ENCODE results near the gene CD248. TPM values are rescaled to one million over a fixed set of nuclear protein-coding genes. Genes with fewer than 3 reads are reported as not detected.
A peak's percentile ranks its signal among the peaks of the same experiment; 100 is the strongest.
"Not testable (repeated sequence)": the region's sequence is repeated elsewhere in the genome, so short reads cannot be mapped to it uniquely, and the experiment has no call there.

The CD248 gene
- total RNA-seq, 1 donor from 2014 or later: 31.2 TPM

DNA sequence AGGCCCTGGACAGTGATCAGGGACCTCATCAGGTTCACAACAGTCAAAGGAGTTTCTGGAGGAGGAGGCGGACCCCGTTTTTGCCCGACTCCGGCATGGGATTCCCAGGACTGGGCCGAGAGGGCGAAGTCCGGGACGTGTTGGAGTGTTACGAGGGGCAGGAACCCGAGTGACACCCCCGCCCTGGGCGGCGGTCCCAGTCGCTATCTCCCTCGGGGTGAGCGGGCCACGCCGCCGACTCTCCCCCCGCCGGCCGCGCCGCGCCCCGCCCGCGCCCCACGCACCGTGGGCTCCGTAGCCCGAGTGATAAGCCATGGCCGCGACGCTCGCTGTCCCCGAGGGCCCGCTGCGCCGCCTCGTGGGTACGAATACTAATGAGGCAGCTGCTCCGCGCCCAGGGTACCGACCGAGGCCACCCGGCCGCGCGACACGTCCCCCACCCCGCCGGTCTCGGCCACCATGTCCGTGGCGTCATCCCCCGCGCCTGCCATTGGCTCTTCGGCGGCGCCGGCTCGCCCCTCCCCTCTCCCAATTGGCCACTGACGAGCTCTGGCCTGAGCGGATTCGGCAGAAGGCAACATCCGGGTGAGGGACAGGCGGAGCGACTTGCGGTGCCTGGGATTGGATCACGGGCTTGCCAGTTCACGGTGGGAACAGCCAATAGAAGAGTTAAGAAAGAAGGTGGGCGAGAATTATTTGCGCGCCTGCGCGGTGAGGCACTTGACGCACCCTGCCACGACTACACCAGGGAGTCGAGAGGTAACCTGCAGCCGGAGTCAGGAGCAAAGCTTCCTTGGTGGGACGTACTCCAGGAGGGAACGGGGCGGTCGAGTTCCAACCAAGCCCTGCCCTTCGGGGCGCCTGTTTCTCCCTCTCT is 27.9 kb downstream of the CD248 start, which contains the start of gene YIF1A:
YIF1A (minus strand) TSS at position 473 of the 877 bp plus-strand sequence; CDS start at position 315, 158 bp downstream.
- DNase-seq: peak; percentile 99

DNA sequence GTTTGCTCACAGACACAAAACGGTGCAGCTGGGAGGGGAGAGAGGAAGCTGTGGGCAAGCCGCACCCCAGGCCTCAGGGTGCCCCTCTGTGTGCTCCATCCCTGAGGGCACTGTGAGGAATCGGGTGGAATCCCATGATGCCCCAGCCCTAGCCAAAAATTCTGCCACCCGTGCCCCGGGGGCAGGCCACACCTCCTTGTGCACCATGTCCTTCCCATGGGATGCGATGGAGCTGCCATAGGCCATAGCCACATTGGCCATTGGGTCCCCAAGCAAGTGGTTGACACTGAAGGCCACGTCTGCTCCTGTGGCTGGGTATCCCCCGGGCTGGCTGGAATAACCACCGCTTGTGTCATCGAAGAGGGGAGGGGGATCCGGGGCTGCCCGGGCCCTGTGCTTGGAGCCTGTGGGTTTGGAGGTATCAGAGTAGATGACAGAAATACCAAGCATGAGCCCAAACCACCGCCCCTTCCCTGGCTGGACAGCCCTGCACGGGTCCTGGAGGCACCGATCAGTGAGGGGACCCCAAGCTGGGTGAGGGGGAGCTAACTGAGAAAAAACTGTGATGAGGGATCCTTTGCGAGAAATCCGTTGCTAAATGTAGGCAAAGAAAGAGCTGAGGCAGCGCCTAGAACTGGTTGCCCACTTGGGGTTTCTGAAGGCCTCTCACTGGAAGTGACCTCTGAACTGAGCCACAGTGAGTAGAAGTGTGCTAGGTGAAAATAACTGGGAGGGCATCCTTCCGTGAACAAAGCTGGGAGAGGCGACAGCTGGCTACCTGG is 28.8 kb downstream of the CD248 start:
- DNase-seq: no peak

DNA sequence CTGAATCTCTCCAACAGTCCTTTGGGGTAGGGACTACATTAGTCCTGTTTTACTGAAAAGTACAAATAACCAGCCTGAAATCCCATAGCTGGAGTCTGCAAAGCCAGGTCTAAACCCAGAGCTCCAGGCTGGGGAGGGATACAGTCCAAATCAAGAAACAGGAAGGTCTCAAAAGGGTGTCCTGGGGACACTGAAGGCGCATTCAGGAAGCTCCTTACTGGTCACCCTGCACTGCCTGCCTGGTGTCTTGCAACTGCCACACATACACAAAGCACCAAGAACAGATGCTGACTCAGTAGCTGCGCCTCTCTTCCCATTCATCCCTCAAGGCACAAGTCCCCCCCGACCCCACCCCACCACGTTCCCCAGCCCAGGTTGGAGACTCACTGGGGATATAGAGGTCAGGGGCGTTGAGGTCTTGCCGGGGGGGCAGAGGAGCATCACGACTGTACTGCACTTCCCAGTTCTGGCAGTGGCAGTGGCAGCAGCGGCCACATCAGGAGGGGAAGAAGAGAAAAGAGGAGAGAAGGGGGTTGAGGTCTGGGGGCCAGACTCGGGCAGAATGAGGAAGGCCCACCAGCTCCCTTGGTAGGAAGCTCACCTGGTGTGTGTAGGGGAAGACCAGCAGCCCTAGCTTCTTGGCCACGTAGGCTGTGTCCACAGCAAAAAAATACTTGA is 29.5 kb downstream of the CD248 start:
- DNase-seq: no peak

DNA sequence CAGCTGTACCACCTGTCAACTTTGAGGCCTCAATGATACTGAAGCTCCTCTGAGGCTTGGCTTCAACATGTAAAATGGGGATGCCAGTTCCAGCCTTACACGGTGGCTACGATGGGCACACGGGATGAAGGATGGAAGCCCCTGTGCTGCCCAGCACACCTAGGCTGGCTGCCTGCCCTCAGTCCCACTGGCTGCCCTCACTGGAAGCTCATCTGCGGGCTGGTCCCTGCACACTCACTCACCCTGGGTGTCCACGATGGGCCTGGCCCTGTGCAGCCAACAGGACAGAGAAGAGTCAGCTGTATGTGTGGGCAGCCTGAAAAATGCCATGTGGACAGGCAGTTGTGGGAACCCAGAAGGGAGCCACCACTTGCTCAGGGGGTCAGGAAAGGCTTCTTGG is 30.1 kb downstream of the CD248 start:
- DNase-seq: no peak

DNA sequence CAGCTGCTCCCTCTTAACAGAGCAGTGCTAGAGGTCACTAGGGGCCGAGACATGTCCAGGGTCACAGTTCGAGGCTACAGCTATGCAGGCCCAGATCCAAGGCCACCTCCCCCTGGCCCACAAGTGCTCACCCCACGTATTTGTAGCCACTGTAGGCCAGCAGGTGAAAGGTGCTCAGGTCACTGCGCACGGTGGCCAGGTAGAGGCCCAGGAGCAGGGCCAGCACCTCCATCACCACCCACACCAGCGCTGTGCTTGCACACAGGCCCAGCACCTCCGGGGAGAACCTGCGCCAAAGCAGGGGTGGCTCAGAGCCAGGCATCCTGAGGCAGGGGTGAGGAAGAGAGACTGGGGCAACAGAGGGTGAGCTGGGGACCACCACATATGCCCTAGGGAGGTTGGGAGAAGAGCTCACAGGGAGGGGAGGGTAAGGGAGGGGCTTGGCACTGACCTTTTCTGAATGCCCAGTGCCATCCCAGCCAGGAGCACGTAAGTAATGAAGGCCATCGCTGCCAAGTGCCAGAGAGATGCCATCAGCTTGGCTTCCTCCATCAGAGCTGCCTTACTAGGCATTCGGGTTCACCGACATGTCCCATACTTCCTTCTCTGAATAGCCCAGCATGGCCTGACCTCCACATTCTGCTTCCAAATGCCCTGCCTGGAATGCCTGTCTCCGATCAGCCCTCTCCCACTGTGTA is 31.4 kb downstream of the CD248 start:
- no peak for DNase-seq

DNA sequence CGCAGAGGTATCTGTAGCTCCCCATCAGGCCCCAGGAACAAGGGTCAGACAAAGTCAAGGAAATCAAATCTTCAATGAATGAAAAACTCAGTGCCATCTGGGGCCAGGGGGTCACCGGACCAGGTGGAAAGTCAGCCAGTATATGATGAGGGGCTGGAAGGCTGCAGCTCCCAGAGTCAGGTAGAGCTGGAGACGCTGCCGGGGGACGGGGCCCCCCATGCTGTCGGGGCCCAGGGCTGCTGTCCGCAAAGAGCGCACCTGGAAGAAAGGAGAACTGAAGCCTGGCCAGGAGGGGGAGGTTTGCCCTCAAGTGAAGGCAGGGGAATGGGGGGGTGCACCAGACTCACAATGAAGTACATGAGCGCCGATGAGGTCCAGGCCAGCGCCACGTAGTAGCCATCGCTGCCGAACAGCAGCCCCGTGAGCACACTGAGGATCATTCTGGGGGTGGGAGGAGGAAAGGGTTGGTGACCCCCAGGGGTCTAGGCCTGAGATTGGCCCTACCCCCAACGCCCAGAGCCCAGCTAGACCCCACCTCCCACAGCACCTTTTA is 32.2 kb downstream of the CD248 start:
- DNase-seq: no peak

DNA sequence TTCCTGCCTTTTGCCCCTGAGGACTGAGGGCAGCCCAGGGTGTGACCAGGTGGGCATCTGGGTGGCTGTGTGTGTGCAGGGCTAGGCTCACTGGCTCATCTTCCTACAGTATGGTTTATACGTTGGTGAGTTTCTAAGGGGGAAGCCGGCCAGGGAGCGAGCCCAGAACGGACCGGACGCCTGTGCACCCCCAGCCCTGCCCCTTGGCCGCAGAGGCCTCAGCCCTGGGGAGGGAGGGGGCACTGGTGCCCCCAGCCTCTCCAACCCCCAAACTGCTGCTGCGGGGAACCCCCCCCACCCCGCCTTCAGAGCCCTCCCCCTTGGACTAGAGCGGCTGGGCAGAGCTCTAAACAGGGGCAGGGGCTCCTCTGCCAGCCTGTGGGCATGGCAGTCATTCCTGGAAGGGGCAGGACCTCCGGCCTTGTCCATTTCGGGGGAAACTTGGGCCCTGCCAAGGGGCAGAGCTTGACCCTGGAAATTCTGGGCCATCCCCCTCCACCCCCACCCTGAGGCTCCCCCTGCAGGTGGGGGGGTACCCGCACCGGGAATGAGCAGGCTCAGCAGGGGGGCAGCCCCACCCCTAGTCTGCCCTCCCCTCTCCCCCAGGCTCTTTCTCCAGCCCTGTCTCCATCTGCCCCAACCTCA is 33.3 kb downstream of the CD248 start:
- DNase-seq: no peak

DNA sequence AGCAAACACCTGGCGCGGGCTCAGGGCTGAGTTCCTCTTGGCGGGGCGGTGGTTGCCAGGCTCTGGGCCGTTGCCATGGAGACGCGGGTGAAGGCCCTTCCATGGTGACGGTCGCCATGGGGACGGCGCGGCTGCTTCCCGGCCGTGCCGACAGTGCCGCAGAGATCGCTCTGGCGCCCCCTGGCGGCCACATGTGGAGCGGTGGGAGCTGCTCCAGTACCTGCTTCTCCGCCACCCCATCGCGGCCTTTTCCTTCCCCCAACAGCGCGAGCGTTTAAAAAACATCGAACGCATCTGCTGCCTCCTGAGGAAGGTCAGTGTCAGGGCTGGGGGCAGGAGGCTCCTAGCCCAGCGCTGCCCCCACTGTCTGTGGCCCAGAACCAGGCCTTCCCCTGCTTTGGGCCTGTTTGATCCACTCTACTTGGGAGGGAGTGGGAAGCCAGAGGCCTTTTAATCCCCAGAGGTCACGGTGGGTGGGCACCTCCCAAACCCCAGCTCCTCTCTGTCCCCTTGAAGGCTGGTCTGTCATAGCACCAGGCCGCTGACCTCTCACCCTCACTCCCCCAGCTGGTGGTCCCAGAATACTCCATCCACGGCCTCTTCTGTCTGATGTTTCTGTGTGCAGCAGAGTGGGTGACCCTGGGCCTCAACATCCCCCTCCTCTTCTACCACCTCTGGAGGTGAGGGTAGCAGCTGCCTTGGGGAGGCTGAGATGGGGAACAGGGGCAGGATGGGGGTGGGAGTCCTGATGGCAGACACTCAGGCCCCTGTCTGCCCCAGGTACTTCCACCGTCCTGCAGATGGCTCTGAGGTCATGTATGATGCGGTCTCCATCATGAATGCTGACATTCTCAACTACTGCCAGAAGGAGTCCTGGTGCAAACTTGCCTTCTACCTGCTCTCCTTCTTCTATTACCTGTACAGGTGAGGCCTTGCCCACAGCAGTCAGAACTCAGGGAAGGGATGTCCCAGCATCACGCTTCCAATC is 34.1 kb downstream of the CD248 start:
- DNase-seq: peak; percentile 89

DNA sequence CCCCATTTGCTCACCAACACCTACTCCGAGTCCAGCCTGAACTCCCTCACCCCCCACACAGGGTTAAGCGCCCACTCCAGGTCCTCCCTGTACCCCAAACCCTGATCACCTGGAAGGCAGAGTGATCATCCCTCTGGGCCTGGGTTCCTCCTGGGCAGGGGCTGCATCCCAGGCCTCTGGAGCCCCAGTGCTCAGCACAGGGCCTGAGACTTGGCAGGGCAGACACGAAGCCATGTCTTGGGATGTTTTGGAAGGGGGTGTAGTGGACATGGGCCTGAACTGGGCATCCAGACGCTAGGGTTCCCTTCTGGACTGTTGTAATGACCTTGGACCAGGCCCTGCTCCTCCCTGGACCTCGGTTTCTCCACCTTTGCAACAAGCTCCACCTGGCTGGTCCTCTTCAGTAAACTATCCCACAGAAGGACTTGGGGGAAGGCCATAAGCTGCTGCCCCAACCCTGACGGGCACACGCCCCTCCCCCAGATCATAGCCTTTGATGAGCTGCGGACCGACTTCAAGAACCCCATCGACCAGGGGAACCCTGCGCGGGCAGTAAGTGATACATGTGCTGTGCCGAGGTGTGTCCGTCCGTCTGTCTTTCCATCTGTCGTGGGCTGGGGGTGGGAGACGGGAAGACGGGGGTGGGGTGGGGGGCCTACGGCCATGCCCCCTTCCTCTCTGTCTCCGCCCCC is 34.9 kb downstream of the CD248 start:
- peak; percentile 61 for DNase-seq

DNA sequence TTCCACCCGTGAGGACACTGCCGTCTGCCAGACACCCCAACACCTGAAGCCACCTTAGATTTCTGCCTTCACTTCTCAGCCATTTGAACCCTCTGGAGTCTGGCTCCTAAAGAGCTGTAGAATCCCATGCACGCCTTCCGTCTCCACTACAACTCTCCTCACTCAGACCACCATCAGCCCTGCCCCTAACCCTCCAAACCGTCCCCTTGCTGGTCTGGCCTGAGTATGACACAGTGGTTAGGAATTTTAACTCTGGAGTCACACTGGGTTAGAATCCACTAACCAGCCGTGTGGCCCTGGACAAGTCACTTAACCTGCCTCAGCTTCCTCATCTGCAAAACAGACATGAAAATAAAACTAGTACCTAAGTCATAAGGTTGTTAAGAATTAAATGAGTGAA is 35.8 kb downstream of the CD248 start:
- no peak for DNase-seq

DNA sequence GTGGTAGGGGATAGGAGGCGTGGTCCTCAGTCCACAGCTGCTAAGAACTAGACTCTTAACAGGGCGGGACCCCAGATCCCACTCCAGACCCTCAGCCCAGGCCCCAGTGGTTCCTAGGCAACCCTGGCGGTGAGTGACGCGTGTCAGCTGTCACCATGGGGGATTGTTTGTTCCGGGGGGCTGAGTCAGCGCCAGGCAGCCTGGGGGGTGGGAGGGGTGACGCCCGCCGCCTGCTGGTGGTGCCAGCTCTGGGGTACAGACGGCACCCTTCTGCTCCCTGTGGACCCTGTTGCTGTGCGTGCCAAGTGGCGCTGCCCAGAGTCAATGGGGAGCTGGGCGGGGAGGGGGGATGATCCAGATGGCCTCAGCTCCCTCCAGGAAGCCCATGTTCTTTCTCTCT is 36.4 kb downstream of the CD248 start:
- DNase-seq: no peak

DNA sequence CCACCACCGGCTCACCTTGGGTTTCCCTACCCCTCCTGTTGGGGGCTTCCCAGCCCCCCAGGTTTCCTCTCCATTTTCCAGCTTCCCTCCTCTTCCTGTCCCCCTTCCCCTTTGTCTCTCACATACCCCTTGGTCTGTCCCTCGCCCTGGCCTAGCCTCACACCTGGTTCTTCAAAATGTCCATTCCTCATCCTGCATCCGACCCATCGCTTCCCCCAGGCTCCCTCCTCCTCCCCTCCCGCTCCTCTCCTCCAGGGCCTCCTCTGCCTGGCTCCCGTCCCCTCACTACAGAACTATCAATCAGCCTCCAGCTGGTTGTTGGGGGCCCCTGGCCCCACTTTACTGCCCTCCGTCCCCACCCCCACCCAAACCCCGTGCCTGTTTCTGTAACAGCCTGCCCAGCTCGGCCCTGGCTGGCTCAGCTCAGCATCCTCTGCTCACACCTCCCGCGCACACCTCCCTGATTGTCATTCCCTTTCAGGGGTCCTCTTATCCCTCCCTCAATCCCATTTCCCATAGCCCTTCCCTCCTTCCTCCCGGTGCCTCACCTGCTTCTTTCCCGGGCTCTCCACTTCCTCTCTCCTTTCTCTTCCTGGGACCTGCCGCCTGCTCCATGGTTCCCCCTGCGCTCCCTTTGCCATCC is 37.6 kb downstream of the CD248 start:
- DNase-seq: no peak

DNA sequence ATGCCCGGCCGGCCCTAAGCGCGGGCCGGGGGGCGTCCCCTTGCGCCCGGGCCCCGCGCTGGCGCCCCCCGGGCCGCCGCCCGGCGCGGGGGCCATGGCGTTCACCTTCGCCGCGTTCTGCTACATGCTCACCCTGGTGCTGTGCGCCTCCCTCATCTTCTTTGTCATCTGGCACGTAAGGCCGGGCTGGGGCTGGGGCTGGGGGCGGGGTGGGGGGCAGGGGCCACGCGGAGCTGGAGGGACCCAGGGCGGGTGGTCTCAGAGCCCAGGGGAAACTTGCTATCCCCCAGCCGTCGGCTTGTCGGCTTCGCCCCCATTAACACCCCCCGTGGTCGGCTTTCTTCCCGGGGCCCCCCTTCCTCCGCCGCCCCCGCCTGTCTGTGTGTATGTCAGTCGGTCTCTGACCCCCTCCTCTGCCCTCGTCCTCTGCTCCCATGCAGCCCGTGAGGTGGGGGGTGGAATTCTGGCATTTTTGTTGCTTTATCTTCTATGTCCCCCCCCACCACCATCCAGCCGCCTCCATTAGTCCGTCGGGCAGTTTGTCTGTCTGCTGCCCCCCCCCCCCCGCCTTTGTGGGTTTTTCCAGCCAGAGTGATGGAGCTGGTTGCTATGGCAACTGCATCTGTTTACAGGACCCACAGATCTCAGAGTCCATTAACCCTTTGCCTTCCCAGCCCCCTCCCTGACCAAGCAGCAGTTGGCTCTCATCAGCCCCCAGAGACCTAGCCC is 38.3 kb downstream of the CD248 start:
- DNase-seq: no peak

DNA sequence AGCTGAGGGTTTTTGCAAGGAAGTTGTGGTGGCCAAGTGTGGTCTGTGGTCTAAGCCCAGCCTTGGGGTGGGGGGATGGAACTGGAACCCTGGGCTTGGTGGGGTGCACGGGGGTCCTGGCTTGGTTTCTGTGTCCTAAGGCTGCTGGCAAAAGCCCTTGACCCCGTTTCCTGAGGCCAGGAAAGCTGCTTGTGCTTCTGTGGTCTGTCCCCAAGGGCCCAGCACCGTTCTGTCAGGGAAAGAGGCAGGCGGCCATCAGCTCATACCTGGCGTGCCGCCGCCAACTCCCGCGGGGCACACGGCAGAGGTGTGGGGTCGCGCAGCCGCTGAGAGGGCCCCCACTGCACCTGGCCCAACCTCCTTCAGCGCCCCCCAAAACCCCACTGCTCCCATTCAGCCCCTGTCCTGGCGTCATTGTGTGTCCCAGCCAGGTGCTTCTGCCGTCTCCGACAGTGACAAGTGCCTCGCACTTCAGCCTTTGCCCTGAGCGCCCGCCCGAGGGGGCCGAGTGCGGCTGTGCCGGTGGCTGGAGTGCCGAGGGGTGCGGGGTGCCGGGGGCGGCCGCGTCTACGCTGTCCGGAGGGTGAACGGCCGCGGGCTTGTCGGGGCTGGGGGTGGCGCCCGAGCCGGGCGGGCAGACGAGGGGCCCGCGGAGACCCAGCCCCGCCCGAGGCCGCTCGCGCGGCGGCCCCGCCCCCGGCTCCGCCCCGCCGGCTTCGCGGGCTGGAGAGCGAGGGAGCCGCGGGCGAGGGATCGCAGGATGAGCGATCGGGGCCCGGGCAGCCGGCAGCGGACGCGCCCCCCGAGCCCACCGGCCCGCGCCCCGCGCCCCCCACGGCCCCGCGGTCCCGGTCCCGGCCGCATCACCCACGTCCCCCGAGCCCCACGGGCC is 39.1 kb downstream of the CD248 start, which contains the start of gene CNIH2:
CNIH2 (plus strand) TSS at position 705 of the 892 bp plus-strand sequence. CDS start 282 bp downstream, outside the sequence.
- no peak for DNase-seq

DNA sequence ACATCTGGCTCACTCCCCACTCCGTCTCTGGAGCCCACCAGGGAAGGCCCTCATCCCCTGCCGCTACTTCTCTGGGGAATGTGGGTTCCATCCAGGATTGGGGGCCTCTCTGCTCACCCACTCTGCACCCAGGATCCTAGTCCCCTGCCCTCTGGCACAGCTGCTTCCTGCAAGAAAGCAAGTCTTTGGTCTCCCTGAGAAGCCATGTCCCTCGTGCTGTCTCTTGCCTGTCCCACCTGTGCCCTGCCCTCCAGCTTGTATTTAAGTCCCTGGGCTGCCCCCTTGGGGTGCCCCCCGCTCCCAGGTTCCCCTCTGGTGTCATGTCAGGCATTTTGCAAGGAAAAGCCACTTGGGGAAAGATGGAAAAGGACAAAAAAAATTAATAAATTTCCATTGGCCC is 39.8 kb downstream of the CD248 start:
- not testable (repeated sequence) for DNase-seq

DNA sequence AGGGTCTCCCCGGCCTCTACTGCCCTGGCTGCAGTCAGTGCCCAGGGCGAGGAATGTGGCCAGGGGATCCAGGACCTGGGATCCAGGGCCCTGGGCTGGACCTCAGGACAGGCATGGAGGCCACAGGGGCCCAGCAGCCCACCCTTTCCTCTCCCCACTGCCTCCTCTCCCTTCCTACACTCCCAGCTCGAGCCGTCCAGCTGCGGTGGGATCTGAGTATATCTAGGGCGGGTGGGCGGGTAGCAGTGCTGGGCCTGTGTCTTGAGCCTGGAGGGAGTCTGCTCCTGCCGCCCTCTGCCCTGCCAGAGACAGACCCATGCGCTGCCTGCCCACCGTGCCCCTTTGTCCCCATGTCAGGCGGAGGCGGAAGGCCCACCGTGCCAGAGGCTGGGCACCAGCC is 40.2 kb downstream of the CD248 start:
- DNase-seq: not testable (repeated sequence)
